Panc1 (cell line): ENCODE results near the gene TMTC2.

Experiments used
- POLR2AphosphoS5 ChIP-seq: IDR thresholded peaks from 2 replicates; pipeline ENCODE4 v1.6.1; 2012; ENCODE audit warnings: mild to moderate bottlenecking, low read depth, low read length, moderate library complexity
- REST ChIP-seq, 2 experiments: IDR thresholded peaks; 2 replicates each; pipeline ENCODE4 v1.6.1; 2011 to 2012; ENCODE audit warnings: low read depth in 2 of 2, control low read depth in 1 of 2, low read length in 1 of 2, mild to moderate bottlenecking in 1 of 2, moderate library complexity in 1 of 2; ENCODE audit not compliant: insufficient read depth in 1 of 2
- TF ChIP-seq, protein P1 (sequence below): fragments of 450-650 bp; IDR thresholded peaks from 2 replicates; pipeline ENCODE4 v1.5.1; 2017; ENCODE audit warnings: mild to moderate bottlenecking

- no peak for TF ChIP-seq POLR2AphosphoS5
- TF ChIP-seq, protein P1, sequence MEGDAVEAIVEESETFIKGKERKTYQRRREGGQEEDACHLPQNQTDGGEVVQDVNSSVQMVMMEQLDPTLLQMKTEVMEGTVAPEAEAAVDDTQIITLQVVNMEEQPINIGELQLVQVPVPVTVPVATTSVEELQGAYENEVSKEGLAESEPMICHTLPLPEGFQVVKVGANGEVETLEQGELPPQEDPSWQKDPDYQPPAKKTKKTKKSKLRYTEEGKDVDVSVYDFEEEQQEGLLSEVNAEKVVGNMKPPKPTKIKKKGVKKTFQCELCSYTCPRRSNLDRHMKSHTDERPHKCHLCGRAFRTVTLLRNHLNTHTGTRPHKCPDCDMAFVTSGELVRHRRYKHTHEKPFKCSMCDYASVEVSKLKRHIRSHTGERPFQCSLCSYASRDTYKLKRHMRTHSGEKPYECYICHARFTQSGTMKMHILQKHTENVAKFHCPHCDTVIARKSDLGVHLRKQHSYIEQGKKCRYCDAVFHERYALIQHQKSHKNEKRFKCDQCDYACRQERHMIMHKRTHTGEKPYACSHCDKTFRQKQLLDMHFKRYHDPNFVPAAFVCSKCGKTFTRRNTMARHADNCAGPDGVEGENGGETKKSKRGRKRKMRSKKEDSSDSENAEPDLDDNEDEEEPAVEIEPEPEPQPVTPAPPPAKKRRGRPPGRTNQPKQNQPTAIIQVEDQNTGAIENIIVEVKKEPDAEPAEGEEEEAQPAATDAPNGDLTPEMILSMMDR: no peak
- no peak for TF ChIP-seq REST (IDR thresholded peaks at IDR 0.05; ENCODE audit: insufficient read depth in 1 of 2, low read depth in 2 of 2, low read length in 1 of 2)
Measured at GRCh38 chr12:82710741-82711140, 24.0 kb downstream of the TMTC2 start.
